ENCODE data around the gene IGSF21. TPM values are rescaled to one million over a fixed set of nuclear protein-coding genes. Genes with fewer than 3 reads are reported as not detected.

IGSF21 gene
- total and polyA plus RNA-seq, 2 of the 8 experiments (the other 6 are each of a cell fraction or from before 2014, with no cell fraction given), result 22.5 to 28.5 TPM

DNA sequence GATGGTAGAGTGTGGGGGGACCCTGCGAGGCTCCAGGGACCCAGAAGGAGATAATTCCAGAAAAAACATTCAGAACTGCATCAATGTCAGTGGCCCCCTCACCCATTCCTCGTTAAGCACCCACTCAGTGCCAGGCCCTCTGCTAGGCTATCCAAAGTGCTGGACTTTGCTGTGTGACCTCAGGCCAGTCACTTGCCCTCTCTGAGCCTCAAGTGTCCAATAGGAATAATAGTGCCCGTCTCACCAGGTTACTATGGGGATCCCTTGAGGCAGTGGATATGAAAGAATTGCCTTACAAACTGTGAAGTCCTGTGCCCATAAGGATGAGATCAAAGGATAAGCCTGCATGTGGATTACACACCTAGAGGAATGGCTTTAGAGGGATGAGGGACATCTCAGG is 83.4 kb downstream of the IGSF21 start:
- no peaks in the 10 kb centered on the region for H4K20me1 ChIP-seq (replicated peaks in 1 of 2; ENCODE audit: control insufficient read depth in 1 of 2, insufficient read depth in 2 of 2, low read length in 2 of 2)
- DNase-seq (ENCODE audit: low read depth in 1 of 2, low spot score in 2 of 2) (no peak), FAIRE-seq (no peak)
- no peak overlapping the region for H2AFZ ChIP-seq (ENCODE audit: low read length)
- H3K4me1 ChIP-seq (replicated peaks in 1 of 4; ENCODE audit: control insufficient read depth in 3 of 4, insufficient read depth in 4 of 4, low read length in 3 of 4), result peaks cover 0 to 9% (median 2%) of the 10 kb centered on the region in 4 experiments; a peak in 5 of 7 replicates
- H3K4me2 ChIP-seq (ENCODE audit: insufficient read depth in 1 of 2, low read depth in 2 of 2, low read length in 2 of 2), result no peak overlapping the region
- H3K79me1 ChIP-seq (ENCODE audit: low read depth, low read length), result peaks cover 3% of the 10 kb centered on the region; the same call in 1 of the 2 replicates
- no peak overlapping the region for H3K18ac ChIP-seq (ENCODE audit: extremely low read depth, low read length)
- H3K4me3 ChIP-seq (ENCODE audit: extremely low read depth in 1 of 4, insufficient read depth in 2 of 4, low read depth in 3 of 4, low read length in 4 of 4), result no peak overlapping the region
- no peak overlapping the region for H4K91ac ChIP-seq (replicated peaks; ENCODE audit: insufficient read length, low read length)
- CTCF ChIA-PET (ENCODE audit: partially characterized antibody), result interaction anchor here (1.3 kb wide), 1 partner anchor 81 kb away, joined by 4 read pairs; no protein-coding TSS in a partner anchor
- no peak overlapping the region for H3K4ac ChIP-seq (replicated peaks; ENCODE audit: insufficient read length, low read depth, low read length)
- no peak overlapping the region for H2BK120ac ChIP-seq (replicated peaks; ENCODE audit: low read depth, low read length)
- no peaks in the 10 kb centered on the region for H3K79me2 ChIP-seq (ENCODE audit: control insufficient read depth in 1 of 2, insufficient read depth in 2 of 2, low read length in 2 of 2)
- H2BK20ac ChIP-seq (ENCODE audit: low read length), result no peak overlapping the region
- H3K9me3 ChIP-seq (ENCODE audit: insufficient read depth in 2 of 2, low read depth in 1 of 2, low read length in 1 of 2), result 0 out of 4 replicates have a peak, but pooled peaks cover 0 to 3% of the 10 kb centered on the region in 2 experiments
- H4K5ac ChIP-seq (ENCODE audit: insufficient read length, low read depth, low read length), result no peak overlapping the region
- no peaks in the 10 kb centered on the region for H3K36me3 ChIP-seq (ENCODE audit: control insufficient read depth in 2 of 4, insufficient read depth in 4 of 4, low read length in 3 of 4)
- H3K14ac ChIP-seq (ENCODE audit: insufficient read length), result no peak overlapping the region
- no peaks in the 10 kb centered on the region for H3K27me3 ChIP-seq (replicated peaks in 1 of 4; ENCODE audit: control insufficient read depth in 3 of 4, extremely low read depth in 1 of 4, insufficient read depth in 3 of 4, low read length in 3 of 4)
- POLR2A ChIA-PET (ENCODE audit: partially characterized antibody), result no interaction called here
- peak overlapping the region; percentile 41; the same call in 1 of the 2 replicates for H4K8ac ChIP-seq (ENCODE audit: extremely low read depth, insufficient read depth, low read length)
- 82% methylated on average over 3 of the region's 3 CpGs; no CpG with 5 or more reads in 1 of the 2 experiments for WGBS, 2 experiments (ENCODE audit: extremely low coverage in 1 of 2, insufficient coverage in 1 of 2, insufficient read length in 1 of 2, insufficient replicate concordance in 2 of 2, low coverage in 1 of 2, low lambda C conversion rate in 2 of 2, missing lambda C conversion rate in 1 of 2)
- no peak overlapping the region for H3K27ac ChIP-seq (ENCODE audit: low read depth, low read length)
- 0 out of 2 replicates have a peak overlapping the region, but pooled peaks have one; percentile 10 for H2BK15ac ChIP-seq (ENCODE audit: low read length)
- H3K23me2 ChIP-seq (ENCODE audit: low read depth, low read length), result no peaks in the 10 kb centered on the region
- H2BK12ac ChIP-seq (ENCODE audit: low read depth, low read length), result no peak overlapping the region
- TF ChIP-seq BACH1 (IDR thresholded peaks at IDR 0.05; ENCODE audit: low read length), result no peak
- TF ChIP-seq HDAC2 (IDR thresholded peaks at IDR 0.05; ENCODE audit: borderline replicate concordance in 1 of 2, low read depth in 2 of 2, low read length in 2 of 2), result peak in 1 of 2 experiments; percentile 86; a peak in 1 of 4 replicates
- peak; percentile 95 for TF ChIP-seq KDM1A (IDR thresholded peaks at IDR 0.05; ENCODE audit: borderline replicate concordance, low read length)
- H2BK5ac ChIP-seq (ENCODE audit: low read depth, low read length), result no peak overlapping the region
- H2AK5ac ChIP-seq (ENCODE audit: low read depth, low read length), result no peak overlapping the region
- H3K9ac ChIP-seq (replicated peaks in 1 of 4; ENCODE audit: extremely low read depth in 1 of 4, low read depth in 3 of 4, low read length in 3 of 4), result no peak overlapping the region
- H3K23ac ChIP-seq (ENCODE audit: insufficient read length), result no peak overlapping the region
- H3K56ac ChIP-seq (replicated peaks; ENCODE audit: insufficient read length, low read depth, low read length), result no peak overlapping the region
